Posterior vena cava (tissue), 2 donors: ENCODE data around the gene SIAH3. TPM values are rescaled to one million over a fixed set of nuclear protein-coding genes. Genes with fewer than 3 reads are reported as not detected.

Experiments used
- DNase-seq: peaks from one replicate; pipeline ENCODE4 v3.0.0-alpha.2; 2020; ENCODE audit warnings: low spot score
- intact Hi-C, 2 donors: fragments of 100-400 bp; cut with DNase I; formaldehyde crosslinking; loops; one replicate each; pipeline versions ENCODE4 v1.14.1 to v1.14.2; 2022 to 2023
- total RNA-seq, 2 donors: library from RNA; stranded (reverse); fragmentation: NEBNext Ultra II Directional; extraction: Animal tissue kit (Norgen Biotek cat#: 25700); gene quantifications; one replicate each; pipeline ENCODE4 v1.2.1, GENCODE V29; 2021
- donor health status: DM: yes; HTN: yes; CAD: no.
- donor health status: DM: yes; HTN: yes; CAD: no.

The SIAH3 gene
- total RNA-seq, 2 donors from 2014 or later, result 0.05 TPM; not detected in 1

DNA sequence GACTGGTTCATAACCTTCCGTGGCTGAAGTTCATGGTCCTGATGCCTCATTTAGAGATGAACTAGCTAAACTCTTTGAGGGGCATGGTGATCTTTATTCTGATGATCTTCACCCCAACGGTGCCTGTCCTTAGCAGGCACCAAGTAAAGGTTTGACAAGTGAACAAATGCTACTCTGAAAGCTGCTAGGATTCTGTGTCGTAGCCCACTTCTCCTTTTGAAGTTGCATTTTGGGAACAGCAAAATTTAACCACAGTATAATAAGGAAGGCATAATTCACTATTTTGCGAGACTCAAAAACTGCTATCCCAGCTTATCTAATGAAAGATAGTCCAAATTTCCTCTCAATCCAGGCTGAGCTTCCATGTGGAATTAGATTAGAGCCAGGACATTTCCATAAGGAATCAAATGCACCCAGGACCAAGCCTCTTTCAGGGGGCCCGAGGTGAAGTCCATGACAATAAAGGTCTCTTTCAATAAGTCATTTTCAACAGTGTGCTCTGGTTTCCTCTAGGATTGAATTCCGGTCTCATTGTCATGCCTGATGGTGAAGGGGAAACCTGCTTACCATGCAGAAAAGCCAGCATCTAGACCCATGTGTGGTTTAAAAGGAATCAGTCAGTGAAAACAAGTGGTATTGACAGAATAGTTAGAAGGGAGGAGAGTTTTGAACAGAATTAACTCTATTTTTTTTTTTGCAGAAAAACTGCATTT is 23.1 kb downstream of the SIAH3 start:
- DNase-seq, result no peak
- intact Hi-C loops, result no loop called here

DNA sequence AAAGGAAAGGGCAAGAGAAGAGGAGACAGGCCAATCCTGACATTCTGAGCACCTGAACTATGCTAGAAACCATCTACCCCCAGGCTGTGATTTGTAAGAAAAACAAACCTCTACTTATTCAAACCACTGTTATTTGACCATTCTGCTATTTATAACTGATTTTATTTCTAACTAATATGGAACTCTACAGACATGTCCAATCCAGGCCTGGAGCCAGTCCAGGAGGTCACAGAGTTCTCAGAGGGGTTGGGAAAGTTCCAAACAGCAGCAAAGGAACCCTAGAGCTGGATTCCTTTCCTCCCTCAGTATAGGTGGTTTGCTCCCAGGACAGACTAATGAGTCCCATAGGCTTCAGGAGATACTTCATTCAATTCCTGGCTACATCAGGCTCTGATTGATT is 24.2 kb downstream of the SIAH3 start:
- no peak for DNase-seq
- intact Hi-C loops, result no loop called here

DNA sequence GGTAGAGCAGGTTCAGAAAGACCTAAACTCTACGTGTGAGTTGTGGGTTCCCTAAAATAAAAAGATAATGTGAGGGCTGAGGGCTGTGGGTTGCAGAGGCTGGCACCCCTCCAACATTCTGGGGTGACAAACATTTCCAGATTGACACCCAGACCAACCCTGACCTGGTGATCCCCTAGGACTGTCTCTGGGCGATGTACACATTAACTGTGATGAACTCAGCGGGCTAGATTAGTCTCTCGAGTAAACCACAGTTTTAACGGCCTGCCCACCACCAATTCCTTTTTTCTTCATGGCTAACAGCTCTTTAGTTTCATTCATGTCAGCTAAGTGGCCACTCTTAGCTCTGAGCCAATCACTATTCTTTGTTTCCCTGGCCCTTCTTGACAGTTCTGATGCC is 24.8 kb downstream of the SIAH3 start:
- DNase-seq, result no peak
- intact Hi-C loops, result no loop called here

DNA sequence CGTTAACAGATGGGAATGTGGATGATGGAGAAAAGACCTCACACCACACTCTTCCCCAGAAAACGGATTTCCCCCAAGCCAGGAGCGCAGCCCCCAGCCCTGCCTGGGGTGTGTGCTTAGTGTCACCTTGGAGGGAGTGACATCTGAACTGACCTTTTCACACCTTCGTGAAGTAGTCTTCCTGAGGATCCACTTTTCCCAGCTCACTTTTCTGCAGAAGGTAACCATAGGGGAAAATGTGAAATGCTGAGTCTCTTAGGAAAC is 26.2 kb downstream of the SIAH3 start:
- DNase-seq, result no peak
- intact Hi-C loops, result no loop called here

DNA sequence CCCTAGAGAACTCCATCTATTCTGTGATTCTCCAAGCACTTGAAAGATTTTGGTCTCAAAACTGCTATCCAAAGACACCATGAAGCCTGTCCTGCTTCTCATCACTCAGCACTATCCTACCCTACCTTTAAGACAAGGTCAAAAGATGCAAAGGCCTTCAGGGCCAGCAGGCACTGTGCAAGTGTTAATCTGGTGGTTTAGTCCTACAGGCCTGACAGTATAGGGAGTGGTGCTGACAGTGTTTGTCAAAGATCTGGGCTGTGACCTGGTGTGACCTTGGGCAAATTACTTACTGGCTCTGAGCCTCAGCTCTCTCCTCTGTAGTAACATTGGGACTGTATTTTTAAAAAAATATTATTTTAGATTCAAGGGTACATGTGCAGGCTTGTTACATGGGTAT is 28.0 kb downstream of the SIAH3 start:
- intact Hi-C loops, result no loop called here
- DNase-seq, result no peak

DNA sequence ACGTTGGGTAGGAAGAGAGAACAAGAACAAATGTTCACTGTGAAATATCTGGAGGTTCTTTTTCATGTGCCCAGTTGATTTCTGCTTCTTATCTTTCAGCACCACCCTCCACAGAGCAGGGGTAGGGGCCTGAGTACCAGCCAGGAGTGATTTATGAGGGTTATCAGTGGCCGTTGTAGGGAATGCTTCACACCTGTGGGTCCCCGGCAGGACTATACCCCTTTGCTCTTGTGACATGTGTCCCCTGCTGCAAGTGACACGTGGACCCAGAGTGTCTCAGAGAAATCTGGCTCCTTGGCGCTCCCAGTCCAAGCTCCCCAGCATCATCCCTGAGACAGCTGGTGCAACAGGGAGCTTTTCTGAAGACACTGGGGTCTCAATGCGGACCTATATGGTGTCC is 29.7 kb downstream of the SIAH3 start:
- no peak for DNase-seq
- intact Hi-C loops, result no loop called here

DNA sequence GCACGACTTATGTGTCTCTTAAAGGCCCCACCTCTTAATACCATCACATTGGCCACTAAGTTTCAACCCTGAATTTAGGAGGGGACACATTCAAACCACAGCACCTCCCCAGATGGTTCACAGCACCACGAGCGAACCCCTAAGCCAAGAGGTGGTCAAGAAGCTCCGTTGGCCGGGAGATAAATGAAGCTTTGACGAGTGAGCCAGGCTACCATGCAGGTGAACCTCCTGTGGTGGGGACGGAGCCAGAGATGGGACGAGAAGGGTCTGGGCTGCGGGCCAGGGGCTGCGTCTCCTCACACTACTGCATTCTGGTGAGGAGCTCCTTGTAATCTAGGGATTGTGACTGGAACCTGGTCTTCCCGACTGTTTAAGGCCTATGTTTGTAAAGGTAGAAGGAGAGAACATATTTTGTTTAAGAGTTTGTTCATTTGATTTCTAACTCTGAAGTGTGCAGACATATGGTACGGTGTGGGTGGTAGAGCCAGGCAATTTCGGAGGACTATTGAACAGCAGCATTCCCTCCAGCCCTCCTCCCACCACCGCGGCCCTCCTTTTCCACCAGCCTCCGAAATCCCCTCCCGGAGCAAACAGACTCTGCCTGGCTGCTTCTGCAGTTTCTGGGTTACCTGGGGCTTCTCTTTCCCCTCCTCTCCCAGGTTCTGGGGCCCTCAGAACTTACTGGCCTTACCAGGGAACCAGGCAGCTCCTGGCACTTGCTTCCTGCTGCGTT is 31.3 kb downstream of the SIAH3 start:
- intact Hi-C loops, result loop anchor here in 1 of 2 donors (1.0 kb wide), 1 partner anchor 25 kb away; no protein-coding TSS in a partner anchor

DNA sequence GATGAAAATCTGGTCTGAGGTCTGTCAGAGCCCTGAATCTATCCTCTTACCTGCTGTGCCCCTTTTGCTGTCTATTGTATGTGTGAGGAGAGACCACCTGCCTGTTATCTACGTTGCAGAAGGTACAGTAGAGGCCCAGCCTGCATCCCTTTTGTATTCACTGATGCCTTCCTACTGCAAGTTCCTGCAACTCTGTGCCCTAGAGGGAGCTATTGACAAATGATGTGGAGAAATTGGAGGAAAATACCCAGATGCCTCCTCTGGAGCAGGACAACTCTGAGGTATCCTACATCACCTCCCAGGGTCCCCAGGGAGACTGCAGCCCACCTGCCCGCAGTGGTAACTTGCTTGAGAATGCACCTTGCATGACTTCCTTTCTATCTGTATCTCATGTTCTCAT is 33.7 kb downstream of the SIAH3 start:
- intact Hi-C loops, result no loop called here
- no peak for DNase-seq

More for the DNA sequence above, 31.3 kb downstream of the SIAH3 start:
- DNase-seq, result no peak

DNA sequence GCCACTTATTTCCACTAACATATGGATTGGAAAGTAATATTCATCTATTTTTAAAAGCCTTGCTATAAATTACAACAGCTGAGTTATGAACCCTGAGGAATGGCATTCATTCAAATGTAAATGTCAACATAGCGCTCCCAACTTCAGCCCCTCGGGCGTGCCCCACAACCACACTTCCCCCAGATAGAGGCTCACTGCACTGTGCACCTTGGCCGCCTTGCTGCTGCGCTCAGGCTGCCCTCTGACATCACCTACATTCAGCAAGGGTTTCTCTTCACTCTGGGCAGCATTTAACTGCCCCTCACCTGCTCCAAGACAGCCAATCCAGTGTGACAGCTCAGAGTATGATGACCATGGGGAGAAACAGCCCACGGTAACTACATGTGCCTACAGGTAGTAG is 35.1 kb downstream of the SIAH3 start:
- intact Hi-C loops, result no loop called here
- DNase-seq, result no peak

DNA sequence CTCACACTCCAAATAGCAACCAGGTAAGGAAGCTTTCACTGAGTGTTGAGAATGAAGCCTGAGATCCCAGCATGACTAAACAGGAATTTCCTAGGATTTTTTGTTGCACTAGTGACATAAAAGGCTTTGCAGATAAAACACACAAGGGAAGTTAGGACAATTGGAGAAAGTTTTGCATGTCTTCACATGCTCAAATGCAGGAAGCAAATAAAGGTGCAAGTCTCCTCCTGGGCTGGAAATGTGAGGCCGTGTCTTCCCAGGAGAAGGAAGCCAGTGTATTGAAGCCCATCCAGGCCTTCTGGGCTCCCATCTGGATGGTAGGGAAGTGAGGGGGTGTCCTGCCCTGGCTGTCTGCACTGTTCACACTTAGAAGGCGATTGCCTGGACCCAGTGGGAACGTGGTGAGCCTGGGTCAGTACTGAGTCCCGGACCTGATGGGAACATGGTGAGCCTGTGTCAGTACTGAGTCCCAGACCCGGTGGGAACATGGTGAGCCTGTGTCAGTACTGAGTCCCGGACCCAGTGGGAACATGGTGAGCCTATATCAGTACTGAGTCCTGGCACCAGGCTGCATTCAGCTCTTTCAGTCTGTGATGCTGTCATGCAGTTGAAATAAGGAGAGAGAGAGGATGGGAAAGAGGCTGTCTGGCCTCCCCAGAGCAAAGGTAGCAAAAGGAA is 38.7 kb downstream of the SIAH3 start:
- intact Hi-C loops, result no loop called here
- DNase-seq, result no peak

DNA sequence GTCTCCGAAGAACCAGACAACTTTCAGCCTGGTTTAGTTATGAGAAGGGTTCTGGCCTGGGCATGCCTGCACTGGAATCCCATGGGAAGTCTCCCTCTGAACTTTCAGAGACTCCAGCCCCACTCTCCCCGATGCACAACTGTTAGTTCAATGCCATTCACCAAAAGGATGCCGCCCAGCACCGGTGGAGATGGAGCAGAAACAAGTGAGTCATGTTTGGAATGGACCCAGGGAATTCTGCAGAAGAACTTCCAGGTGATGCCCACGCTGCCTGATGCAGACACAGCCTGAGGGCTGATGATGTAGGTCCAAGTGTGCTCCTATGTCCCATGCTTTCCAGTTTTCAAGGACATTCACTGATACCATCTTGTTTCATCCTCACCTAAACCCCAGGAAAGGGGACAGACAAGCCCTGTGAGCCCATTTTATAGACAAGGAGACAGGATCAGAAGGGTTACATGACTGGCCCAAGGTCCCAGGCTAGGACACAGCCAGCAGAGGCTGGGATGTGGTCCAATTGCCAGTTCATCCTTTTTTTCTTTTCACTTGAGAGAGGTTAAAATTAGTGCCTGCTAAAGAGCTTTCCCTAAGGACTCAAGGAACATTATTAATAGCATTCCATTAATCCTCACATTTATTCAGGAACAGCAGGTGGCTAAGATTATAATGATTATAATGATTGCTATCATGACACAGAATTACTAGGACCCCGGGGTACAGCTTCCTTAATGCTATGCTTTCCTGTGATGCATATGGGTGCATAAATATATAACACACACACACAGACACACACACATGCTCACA is 39.5 kb downstream of the SIAH3 start:
- intact Hi-C loops, result no loop called here
- no peak for DNase-seq

DNA sequence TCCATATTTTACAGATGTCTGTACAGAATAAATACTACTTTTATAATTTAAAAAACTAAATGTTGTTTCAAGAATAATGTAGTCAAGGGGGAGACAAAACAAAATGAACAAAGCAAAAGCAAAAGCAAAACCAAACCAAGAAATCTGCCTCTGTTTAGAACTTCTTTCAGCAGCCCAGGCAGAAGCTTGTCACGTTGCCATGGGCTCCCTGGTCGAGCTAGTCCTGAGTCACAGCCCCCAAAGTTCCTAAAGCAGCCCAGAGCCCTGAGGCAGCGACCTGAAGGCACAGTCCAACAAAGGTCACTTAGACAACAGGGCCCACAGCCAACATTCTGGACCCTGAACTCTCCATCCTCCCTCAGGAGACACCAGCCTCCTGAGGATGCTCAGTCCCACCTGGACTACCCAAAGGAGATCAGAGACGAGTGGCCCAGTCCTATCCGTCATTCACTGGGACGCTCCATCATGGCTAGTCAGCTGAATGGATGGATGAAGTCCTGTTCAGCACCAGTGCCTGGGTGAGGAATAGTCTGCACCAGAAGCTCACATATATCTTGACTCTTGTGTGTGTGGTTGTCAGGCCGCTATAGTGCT is 41.7 kb downstream of the SIAH3 start:
- DNase-seq, result no peak
- intact Hi-C loops, result no loop called here

DNA sequence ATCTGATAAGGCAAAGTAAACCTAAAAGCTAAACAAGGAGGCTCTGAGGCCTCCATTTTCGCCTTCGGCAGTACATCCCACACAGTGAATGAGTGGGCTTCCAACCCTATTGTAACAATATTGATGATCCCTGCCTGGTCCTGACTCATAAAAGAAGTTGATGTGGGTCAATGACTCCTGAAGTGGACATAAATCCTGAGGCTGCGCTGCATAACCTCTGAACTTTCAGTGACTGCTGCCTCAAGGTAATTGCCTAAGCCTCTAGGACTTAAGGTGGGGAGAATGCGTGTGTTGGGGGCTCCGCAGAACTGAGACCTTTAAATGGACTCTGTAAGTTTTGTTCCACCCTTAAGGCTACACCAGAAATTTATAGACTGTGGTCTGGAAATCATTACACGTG is 42.6 kb downstream of the SIAH3 start:
- intact Hi-C loops, result no loop called here
- no peak for DNase-seq

DNA sequence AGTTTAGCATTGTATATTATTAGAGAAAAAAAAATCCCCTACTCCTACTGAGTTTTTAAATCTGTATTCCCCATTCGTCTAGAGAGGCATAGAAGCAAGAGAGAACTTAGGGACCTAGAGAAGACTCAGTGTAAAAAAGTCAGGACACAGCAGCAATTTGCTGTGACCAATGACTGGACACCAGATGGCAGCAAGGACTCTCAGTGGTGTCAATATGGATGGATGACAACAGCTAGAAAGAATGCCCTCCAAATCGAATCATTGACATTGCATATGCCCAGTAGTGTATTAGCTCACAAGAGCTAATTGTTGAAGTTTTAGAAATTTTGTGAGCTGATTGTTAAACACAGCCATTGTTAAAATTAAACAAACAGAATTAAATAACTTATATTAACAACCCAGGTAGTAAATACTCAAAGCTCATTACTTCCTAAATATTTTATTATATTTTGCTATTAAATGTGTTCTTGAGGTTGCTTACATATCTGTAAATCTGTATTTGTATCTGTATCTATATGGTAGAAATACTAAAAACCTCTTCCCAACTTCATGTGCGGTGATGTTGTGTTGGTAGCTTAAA is 43.9 kb downstream of the SIAH3 start:
- intact Hi-C loops, result no loop called here
- DNase-seq, result no peak

DNA sequence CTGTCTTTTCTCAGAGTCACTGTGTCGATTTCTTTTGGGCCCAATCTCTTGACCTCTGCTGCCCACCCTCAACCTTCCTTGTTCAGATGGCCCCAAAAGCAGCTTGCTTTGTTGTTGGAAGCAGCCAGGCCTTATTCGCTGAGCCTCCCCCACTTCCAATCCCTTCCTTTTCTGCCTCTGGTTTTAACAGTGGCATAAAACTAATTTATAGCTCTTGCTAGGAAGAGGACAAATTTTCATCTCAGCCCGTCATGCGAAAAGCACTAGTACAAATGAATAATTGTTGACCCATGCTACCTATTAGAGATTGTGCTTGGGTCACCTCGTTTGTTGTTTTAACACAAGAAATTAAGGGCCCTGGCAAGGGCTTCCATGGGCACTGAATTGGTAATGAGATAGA is 51.1 kb downstream of the SIAH3 start:
- DNase-seq, result no peak
- intact Hi-C loops, result no loop called here

DNA sequence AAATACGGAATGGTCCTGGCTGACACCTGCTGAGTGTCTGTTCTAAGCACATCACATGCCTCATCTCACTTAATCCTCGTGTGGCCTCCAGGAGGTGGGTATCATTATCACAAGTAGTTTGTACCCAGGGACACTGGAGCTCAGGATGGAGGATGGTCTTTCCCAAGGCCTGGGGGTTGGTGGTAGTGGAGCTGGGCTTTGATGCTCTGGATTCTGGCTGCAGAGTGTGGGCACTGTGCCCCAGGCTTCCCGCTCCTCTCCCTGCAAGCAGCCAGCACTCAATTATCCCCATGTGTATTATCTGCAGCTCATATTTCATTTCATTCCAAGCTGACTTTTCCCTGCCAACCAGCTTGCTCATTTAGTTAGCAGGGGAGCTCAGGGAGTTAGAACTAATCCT is 52.1 kb downstream of the SIAH3 start:
- intact Hi-C loops, result no loop called here
- DNase-seq, result no peak

DNA sequence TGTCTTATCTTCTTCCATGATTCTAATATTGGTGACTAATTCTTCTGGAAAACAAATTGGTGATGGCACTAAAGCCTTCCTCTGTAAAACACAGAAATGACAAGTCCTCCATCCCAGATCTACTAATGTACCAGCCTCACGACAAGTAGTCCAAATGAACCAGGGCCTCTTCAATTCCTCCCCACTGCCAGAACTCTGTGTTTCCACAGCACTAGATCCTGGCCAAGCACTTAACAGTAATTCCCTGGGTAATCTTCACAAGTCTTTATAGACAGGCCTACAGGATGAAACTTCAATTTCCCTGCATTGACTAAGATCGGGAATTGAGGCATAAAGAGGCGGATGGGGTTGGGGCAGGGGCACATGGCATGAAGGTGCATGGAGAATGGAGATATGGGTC is 52.7 kb downstream of the SIAH3 start:
- intact Hi-C loops, result no loop called here
- no peak for DNase-seq

DNA sequence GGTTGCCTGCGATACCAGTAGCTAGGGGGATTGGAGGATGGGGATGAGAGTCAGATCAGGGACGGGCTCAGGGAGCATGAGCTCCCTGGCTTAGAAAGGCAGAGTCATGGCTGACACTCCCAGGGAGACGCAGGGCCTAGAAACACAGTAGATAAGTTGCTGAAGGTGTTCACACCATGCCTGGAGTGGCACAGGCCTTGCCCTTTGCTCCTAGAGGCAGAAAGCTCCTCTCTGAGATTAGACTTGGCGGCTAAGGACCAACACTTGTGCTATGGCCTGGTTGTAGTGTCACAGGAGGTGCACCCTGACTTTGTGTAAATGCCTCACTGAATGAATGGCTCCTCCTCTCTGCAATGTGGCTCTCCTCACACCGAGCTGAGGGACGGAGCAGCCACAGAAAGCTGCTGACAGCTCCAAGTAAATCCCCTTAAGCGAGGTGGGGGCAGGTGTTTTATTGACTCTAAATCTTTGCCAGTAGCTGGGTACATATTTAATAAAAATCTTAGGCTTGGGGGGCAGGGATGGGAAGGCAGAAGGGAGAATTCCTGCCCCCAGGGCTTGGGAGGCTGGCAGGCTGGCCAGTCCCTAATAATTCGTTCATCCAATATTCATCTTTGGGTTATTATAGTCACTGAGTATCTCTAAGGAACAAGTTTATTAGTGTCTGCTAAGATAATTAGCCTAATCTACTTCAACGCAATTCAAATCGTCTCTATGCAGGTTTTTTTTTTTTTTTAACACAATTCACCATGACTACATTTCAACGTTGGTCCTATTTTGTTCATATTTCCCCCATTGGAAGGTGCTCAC is 54.9 kb downstream of the SIAH3 start:
- DNase-seq, result no peak
- intact Hi-C loops, result no loop called here
